Stimulated activated naive CD8-positive, alpha-beta T cell treated with anti-CD3 and anti-CD28 coated beads, Interleukin-15, amount 100 ng/mL, for 72 hours (primary cell): ENCODE measurements around the gene SH3BP4.
"Not testable (repeated sequence)": the region's sequence is repeated elsewhere in the genome, so short reads cannot be mapped to it uniquely, and the experiment has no call there.

ENCODE experiments used
- ATAC-seq: fragments of 150-1000 bp; cut with Tn5 transposase; 2 replicates; pipeline ENCODE4 v1.10.0; 2021; ENCODE audit warnings: mild to moderate bottlenecking, moderate library complexity
- DNase-seq, 2 donors: peaks; one replicate each; pipeline ENCODE4 v3.0.0; 2021 to 2022
- H3K27ac Mint-ChIP-seq, 2 donors: one replicate each; pipeline ENCODE4 v1.8.0; 2022; ENCODE audit warnings: mild to moderate bottlenecking in 2 of 2, mixed read lengths in 2 of 2, moderate library complexity in 2 of 2
- H3K27me3 Mint-ChIP-seq: one replicate; pipeline ENCODE4 v1.8.0; 2022; ENCODE audit warnings: mixed read lengths
- H3K4me1 Mint-ChIP-seq: one replicate; pipeline ENCODE4 v1.8.0; 2022; ENCODE audit warnings: mild to moderate bottlenecking, mixed read lengths
- H3K4me3 Mint-ChIP-seq, 2 donors: one replicate each; pipeline ENCODE4 v1.8.0; 2022; ENCODE audit warnings: mild to moderate bottlenecking in 2 of 2, mixed read lengths in 2 of 2, moderate library complexity in 1 of 2
- H3K9me3 Mint-ChIP-seq, 2 donors: one replicate each; pipeline ENCODE4 v1.8.0; 2022; ENCODE audit warnings: mixed read lengths in 2 of 2

The SH3BP4 gene

DNA sequence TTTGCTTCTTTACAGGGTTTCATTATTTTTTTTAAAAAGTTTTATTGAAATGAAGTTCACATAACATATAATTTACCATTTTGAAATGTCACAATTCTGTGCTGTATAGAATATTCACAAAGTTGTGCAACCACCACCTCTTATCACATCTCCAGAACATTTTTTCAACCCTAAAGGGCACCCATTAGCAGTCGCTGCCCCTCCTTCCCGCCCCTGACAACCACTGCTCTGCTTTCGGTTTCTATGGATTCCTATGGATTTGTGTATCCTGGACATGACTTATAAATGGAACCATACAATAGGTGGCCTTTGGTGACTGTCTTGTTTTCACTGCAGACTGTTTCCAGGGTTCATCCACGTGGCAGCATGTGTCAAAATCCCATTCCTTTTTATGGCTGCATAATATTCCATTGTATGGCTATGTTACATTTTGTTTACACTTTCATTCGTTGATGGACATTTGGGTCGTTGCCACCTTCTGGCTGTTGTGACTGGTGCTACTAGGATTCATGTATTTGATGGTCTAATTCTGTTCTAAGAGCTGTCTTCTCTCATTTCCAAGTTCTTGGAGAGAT, 52.6 kb downstream of the SH3BP4 start:
- ATAC-seq (no peak), DNase-seq (no peak)
- H3K4me1 Mint-ChIP-seq = no peaks in the 10 kb centered on the region
- no peak overlapping the region for H3K4me3 Mint-ChIP-seq
- H3K27ac Mint-ChIP-seq = no peak overlapping the region
- H3K27me3 Mint-ChIP-seq = no peaks in the 10 kb centered on the region
- no peaks in the 10 kb centered on the region for H3K9me3 Mint-ChIP-seq

DNA sequence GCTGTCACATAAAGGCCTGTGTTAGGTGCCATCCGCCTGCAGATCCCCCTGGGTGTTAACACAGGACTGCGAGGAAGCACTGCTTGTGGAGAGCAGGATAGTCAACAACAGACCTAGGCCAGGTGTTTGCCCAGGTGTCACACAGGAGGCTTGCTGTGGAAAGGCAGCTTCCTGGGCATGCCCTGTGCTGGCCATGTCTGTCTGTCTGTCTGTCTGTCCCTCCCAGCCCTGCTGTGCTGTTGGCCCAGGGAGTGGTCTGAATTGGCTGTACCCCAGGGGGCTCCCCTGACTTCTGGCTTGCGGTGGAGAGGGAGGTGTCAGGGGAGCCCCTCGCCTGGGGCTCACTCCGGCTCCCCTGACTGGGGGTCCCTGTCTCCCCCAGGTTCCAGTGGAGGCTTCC, 53.2 kb downstream of the SH3BP4 start:
- H3K9me3 Mint-ChIP-seq = no peaks in the 10 kb centered on the region
- H3K27ac Mint-ChIP-seq = no peak overlapping the region
- ATAC-seq = no peak
- no peak for DNase-seq
- no peaks in the 10 kb centered on the region for H3K27me3 Mint-ChIP-seq
- H3K4me3 Mint-ChIP-seq = no peak overlapping the region
- no peaks in the 10 kb centered on the region for H3K4me1 Mint-ChIP-seq

DNA sequence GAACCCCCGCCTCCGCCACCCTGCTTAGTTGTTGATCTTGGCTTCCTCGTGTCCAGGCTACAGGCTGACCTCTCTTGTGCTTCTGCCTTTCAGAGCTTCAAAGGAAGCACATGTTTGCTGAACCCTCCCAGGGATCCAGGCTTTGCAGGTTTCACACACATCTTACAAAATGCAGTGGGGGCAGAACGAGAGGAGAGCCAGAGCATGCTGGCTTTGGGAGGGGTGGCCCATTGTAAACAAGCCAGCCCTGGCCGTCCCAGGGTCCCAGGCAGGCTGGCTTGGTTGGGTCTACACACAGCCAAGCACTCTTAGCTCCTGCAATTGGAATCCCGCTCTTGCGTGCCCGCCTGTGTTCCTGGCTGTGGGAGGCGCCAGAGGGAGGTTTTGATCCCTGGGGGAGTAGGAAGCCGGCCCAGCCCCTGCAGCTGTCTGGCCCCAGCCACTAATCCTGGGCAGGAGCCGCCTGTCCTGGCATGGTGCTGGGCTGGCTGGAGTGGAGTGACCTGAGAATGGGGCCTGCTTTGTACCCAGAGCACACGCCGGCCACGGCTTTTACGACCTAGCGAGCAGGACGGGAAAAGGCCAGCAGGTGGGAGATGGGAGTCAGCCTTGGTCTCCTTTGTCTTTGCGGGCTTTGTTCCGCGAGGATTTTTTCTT, 53.9 kb downstream of the SH3BP4 start:
- H3K4me1 Mint-ChIP-seq = no peaks in the 10 kb centered on the region
- no peaks in the 10 kb centered on the region for H3K9me3 Mint-ChIP-seq
- no peak overlapping the region for H3K4me3 Mint-ChIP-seq
- H3K27ac Mint-ChIP-seq = no peak overlapping the region
- ATAC-seq = no peak
- no peak for DNase-seq
- no peaks in the 10 kb centered on the region for H3K27me3 Mint-ChIP-seq

DNA sequence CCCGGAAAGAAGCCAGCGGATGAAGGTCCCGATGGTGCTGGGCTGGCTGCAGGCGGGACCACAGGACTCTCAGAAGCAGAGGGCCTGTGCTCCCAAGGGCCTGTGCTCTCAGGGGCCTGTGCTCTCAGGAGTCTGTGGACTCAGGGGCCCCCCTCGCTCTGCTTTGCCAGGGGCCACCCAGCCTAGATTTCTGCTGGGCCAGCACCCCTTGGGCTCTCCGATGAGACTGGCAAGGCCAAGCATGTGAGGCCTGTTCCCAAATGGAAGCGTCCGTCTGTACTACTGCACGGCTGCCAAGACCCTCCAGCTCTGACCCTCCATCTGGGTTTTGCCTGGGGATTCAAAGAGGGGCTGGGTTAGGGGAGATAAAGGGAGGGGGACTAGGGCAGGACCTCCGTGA, 54.6 kb downstream of the SH3BP4 start:
- no peak for DNase-seq
- H3K9me3 Mint-ChIP-seq = no peaks in the 10 kb centered on the region
- ATAC-seq = no peak
- H3K4me3 Mint-ChIP-seq = no peak overlapping the region
- no peaks in the 10 kb centered on the region for H3K27me3 Mint-ChIP-seq
- no peaks in the 10 kb centered on the region for H3K4me1 Mint-ChIP-seq
- H3K27ac Mint-ChIP-seq = no peak overlapping the region

GRCh38 chr2:235006986-235007385, 55.2 kb downstream of the SH3BP4 start:
- Mint-ChIP-seq H3K27ac (no peak overlapping the region), H3K4me3 (no peak overlapping the region), H3K9me3 (no peaks in the 10 kb centered on the region), H3K4me1 (no peaks in the 10 kb centered on the region), H3K27me3 (no peaks in the 10 kb centered on the region)
- ATAC-seq (no peak), DNase-seq (no peak)

GRCh38 chr2:235007664-235008457, 56.0 kb downstream of the SH3BP4 start:
- H3K27ac Mint-ChIP-seq = no peak overlapping the region
- ATAC-seq (no peak), DNase-seq (no peak)
- H3K9me3 Mint-ChIP-seq = no peaks in the 10 kb centered on the region
- no peaks in the 10 kb centered on the region for H3K4me1 Mint-ChIP-seq
- H3K27me3 Mint-ChIP-seq = no peaks in the 10 kb centered on the region
- H3K4me3 Mint-ChIP-seq = no peak overlapping the region

DNA sequence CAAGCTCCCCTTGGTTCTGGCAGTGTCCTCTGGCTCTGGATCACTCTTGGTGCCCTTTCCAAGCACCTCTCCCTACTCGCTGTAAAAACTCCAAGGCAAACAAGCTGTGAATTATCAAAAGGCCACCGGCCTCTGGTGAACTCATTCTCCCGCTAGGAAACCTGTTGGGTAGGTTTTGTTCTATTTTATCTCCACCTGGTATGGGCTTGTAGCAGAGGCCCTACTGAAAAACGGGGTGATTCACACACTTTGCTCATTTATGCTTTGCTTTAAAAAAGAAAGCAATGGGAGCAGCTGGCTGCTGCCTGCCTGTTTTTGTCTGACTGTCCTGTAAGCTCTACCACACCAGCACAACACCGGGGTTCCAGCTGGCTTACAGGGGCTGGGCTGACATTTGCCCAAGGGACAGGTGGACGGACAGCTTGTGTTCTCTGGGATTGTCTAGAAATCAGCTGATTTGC, 56.8 kb downstream of the SH3BP4 start:
- Mint-ChIP-seq H3K27me3 (no peaks in the 10 kb centered on the region), H3K4me1 (no peaks in the 10 kb centered on the region), H3K9me3 (no peaks in the 10 kb centered on the region), H3K4me3 (no peak overlapping the region), H3K27ac (no peak overlapping the region)
- no peak for DNase-seq
- ATAC-seq = no peak

- H3K9me3 Mint-ChIP-seq = no peaks in the 10 kb centered on the region
- H3K4me1 Mint-ChIP-seq = no peaks in the 10 kb centered on the region
- ATAC-seq = no peak
- no peak overlapping the region for H3K27ac Mint-ChIP-seq
- H3K4me3 Mint-ChIP-seq = no peak overlapping the region
- DNase-seq = no peak
- no peaks in the 10 kb centered on the region for H3K27me3 Mint-ChIP-seq
These were observed 57.3 kb downstream of the SH3BP4 start for GRCh38 chr2:235009081-235009480.

DNA sequence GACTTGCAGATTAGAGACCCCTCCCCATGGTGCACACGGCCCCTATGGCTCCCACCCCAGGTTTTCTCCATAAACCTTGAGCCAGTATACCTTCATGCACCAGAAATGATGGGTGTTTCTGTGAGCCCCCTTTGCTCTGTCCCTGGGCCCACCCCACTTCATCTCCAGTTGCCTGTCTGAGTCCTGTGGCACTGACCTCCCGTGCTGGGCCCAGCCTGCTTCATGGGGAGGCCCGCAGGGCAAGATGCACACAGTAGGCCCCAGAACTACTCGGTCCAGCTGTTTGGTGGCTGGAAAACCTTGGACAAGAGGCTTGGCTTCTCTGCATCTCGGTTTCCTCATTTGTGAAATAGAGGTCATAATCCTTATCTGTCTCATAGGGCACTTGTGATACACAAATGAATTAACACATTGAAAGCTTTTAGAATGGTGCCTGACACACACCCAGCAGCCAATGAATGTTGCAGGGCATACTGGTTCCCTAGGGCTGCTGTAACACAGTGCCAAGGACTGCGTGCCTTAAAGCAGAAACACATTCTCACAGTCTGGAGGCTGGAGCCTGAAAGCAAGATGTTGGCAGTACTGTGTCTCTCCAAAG, 58.4 kb downstream of the SH3BP4 start:
- Mint-ChIP-seq H3K27ac (no peak overlapping the region), H3K9me3 (peaks cover 0 to 2% of the 10 kb centered on the region in 2 donors), H3K4me3 (no peak overlapping the region), H3K27me3 (peaks cover 2% of the 10 kb centered on the region), H3K4me1 (no peaks in the 10 kb centered on the region)
- ATAC-seq (no peak), DNase-seq (no peak)

DNA sequence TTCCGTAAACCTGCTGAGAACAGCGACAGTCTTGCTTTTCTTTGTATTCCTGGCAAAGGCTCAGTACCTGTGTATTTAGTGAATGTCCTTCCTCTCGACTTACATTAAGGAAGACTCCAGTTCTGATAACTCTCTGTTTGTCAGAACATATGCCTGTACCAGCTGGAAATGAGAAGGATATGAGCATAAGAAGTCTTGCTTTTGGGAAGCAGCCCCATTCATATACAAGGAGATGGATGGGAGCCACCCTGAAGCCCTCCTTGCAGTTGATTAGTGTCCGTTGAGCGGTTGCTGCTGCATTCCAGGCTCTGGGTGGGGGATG, 59.8 kb downstream of the SH3BP4 start:
- Mint-ChIP-seq H3K4me1 (no peaks in the 10 kb centered on the region), H3K4me3 (no peak overlapping the region), H3K27ac (no peak overlapping the region), H3K9me3 (peaks cover 0 to 11% of the 10 kb centered on the region in 2 donors), H3K27me3 (peaks cover 7% of the 10 kb centered on the region)
- ATAC-seq = no peak
- DNase-seq = no peak

DNA sequence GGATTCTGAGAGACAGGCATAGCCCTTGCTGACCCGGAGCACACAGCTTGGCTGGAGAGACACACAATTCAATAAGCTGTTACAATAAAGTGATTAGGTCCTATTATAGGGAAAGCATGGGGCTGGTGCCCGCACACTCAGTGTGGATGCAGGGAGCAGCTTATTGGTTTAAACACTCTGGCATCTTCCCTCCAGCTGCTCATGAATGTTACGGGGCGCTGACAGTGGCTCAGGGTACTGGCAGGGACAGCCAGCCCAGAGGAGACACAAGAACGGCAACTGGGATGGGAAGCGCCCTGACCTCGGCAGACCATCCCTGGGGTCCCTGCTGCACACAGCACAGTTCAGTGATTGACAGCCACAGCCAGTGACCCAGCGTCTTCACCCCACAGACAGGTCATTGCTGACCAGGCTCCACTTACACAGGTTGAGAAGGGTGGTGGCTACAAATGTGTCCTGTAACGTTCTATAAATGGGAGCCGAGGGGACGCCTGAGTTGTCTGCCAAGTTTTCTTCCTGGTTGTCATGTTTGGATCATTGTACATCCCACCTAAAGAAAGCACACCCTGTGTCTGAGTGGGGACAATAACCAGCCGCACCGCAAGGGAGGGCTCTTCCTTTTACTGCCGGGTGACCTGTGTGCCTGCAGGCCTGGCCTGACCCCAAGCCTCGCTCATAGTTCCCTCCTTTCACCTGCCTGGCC, 60.3 kb downstream of the SH3BP4 start:
- Mint-ChIP-seq H3K27me3 (peaks cover 7% of the 10 kb centered on the region), H3K4me3 (no peak overlapping the region), H3K9me3 (peaks cover 0 to 11% of the 10 kb centered on the region in 2 donors), H3K4me1 (no peaks in the 10 kb centered on the region), H3K27ac (no peak overlapping the region)
- DNase-seq (no peak), ATAC-seq (no peak)

- no peak overlapping the region for H3K4me3 Mint-ChIP-seq
- DNase-seq (no peak), ATAC-seq (no peak)
- peaks cover 0 to 11% of the 10 kb centered on the region in 2 donors for H3K9me3 Mint-ChIP-seq
- H3K27ac Mint-ChIP-seq = no peak overlapping the region
- H3K4me1 Mint-ChIP-seq = no peaks in the 10 kb centered on the region
- peaks cover 7% of the 10 kb centered on the region for H3K27me3 Mint-ChIP-seq
These were observed 65.6 kb downstream of the SH3BP4 start for GRCh38 chr2:235017441-235017840.

GRCh38 chr2:235018838-235019237, 67.0 kb downstream of the SH3BP4 start:
- Mint-ChIP-seq H3K27ac (no peak overlapping the region), H3K4me3 (no peak overlapping the region), H3K9me3 (peaks cover 0 to 11% of the 10 kb centered on the region in 2 donors), H3K4me1 (no peaks in the 10 kb centered on the region), H3K27me3 (peaks cover 7% of the 10 kb centered on the region)
- DNase-seq (no peak), ATAC-seq (no peak)

DNA sequence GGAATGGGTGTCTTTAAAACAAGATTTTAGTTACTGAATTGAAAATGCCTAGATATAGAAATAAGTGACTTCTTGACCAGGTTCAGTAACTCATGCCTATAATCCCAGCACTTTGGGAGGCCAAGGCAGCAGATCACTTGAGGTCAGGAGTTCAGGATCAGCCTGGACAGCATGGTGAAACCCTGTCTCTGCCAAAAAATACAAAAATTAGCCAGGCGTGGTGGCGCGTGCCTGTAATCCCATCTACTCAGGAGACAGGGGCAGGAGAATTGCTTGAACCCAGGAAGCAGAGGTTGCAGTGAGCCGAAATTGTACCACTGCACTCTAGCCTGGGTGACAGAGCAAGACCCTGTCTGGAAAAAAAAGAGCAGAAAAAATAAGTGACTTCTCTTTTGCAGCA, 68.3 kb downstream of the SH3BP4 start:
- not testable (repeated sequence) for H3K9me3 Mint-ChIP-seq, H3K27ac Mint-ChIP-seq, H3K4me3 Mint-ChIP-seq, DNase-seq, H3K4me1 Mint-ChIP-seq, ATAC-seq, H3K27me3 Mint-ChIP-seq

GRCh38 chr2:235021752-235022151, 69.9 kb downstream of the SH3BP4 start:
- H3K9me3 Mint-ChIP-seq = no peaks in the 10 kb centered on the region
- DNase-seq (no peak), ATAC-seq (no peak)
- no peak overlapping the region for H3K27ac Mint-ChIP-seq
- H3K4me3 Mint-ChIP-seq = no peak overlapping the region
- no peaks in the 10 kb centered on the region for H3K4me1 Mint-ChIP-seq
- no peaks in the 10 kb centered on the region for H3K27me3 Mint-ChIP-seq
